SKM-1 (cell line): ENCODE results near the gene PXYLP1.
"Not testable (repeated sequence)": the region's sequence is repeated elsewhere in the genome, so short reads cannot be mapped to it uniquely, and the experiment has no call there.

Source experiments
- DNase-seq: peaks from one replicate; lab custom pipeline; 2025; ENCODE audit not compliant: unreplicated experiment; lab: John Stamatoyannopoulos, UW

PXYLP1 gene

DNA sequence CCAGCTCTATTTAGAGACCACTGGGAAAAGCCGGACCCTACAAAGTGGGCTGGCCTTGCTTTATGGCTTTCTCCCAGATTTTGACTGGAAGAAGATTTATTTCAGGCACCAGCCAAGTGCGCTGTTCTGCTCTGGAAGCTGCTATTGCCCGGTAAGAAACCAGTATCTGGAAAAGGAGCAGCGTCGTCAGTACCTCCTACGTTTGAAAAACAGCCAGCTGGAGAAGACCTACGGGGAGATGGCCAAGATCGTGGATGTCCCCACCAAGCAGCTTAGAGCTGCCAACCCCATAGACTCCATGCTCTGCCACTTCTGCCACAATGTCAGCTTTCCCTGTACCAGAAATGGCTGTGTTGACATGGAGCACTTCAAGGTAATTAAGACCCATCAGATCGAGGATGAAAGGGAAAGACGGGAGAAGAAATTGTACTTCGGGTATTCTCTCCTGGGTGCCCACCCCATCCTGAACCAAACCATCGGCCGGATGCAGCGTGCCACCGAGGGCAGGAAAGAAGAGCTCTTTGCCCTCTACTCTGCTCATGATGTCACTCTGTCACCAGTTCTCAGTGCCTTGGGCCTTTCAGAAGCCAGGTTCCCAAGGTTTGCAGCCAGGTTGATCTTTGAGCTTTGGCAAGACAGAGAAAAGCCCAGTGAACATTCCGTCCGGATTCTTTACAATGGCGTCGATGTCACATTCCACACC is 60.9 kb downstream of the PXYLP1 start:
- no peak for DNase-seq

DNA sequence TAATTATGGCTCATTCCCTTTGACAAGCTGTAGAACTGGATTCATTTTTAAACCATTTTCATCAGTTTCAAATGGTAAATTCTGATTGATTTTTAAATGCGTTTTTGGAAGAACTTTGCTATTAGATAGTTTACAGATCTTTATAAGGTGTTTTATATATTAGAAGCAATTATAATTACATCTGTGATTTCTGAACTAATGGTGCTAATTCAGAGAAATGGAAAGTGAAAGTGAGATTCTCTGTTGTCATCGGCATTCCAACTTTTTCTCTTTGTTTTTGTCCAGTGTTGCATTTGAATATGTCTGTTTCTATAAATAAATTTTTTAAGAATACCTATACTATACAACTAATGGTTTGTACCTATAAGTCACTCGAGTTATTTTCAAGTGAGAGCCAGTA is 62.7 kb downstream of the PXYLP1 start:
- DNase-seq = no peak

DNA sequence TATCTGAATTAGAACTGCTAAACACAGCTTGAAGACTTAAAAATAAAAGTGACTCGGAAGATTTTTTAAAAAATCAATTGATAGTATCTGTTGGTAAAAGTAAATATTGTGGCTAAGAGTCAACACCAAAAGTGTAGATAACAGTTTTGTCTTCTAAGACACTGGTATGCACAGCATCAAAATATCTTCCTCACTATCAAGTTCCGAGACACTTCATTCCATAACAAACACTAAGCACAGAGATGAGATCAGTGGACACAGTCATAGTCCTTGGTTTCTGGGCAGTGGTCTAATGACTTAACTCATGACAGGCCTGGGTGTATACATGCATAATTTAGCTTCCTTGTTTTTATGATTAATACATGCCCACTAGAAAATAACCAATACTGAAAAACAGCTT is 63.2 kb downstream of the PXYLP1 start:
- DNase-seq = no peak

GRCh38 chr3:141300426-141300825 is 68.8 kb downstream of the PXYLP1 start:
- DNase-seq = not testable (repeated sequence)

DNA sequence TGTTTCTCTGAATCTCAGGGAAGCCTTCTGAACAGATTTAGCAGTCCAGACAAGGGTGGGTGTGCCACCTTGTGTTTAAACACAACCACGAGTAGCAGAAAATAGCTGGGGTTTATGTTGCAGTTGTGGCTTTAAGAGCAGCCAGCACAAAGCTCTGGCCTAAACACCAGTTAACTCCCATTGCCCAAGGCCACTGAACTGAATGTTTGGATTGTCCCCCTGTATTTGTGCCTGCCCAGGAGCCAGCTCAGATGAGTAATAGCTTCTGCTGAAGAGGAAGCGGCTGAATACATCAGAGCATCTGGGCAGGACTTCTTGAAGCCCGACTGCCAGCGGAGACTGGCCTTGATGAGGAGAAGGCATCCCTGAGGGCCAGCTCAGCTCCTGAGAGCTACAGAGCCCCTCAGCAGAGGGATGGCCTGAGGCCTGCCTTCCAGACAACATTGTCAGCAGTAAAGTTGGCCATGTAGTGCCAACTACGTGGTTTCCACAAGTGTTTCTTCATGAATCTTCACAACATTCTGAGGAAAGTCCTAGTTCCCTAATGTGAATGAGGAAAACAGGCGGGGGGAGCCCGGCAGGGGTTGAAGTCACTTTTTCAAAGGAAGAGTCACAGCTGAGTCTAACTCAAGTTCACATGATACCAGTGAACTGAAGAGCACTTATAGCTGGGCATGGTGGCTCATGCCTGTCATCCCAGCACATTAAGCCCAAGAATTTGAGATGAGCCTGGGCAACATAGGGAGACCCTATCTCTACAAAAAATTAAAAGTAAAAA is 70.9 kb downstream of the PXYLP1 start:
- no peak for DNase-seq

GRCh38 chr3:141303481-141304223 is 72.0 kb downstream of the PXYLP1 start:
- peak; percentile 47 for DNase-seq

- DNase-seq = no peak
These were observed 73.8 kb downstream of the PXYLP1 start for GRCh38 chr3:141305436-141305835.

DNA sequence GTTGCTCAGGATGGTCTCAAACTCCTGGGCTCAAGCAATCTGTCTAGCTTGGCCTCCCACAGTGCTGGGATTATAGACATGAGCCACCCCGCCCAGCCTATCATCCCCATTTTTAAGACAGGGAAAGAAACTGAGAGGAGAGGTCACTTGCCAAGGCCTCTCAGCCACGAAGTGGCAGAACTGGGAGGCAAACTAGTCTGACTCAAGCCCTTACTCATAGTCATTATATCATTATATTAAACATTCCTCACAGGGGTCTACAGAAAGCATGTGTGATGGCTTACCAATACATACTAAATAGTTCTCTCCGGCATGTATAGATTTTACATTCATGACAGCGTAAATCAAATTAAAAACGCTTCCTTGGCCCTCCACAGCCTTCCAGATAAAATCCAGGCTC is 74.7 kb downstream of the PXYLP1 start:
- no peak for DNase-seq

DNA sequence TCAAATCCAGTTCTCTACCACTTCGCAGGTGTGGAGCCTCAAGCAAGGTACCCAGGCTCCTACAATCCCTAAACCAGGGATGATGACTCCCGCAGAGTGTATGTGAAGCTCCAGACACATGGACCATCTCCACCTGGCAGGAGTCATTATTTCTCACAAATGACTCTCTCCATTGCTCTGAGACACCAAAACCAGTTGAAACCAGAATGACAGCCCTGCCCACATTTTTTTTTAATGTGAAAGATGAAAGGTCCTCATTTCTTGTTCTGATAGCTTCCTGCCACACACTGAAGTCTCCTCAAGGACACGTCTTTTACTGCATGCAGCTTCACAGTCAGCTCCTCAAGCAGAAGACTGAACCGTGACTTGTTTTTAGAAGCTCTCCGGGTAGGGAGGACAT is 75.3 kb downstream of the PXYLP1 start:
- DNase-seq = no peak

DNA sequence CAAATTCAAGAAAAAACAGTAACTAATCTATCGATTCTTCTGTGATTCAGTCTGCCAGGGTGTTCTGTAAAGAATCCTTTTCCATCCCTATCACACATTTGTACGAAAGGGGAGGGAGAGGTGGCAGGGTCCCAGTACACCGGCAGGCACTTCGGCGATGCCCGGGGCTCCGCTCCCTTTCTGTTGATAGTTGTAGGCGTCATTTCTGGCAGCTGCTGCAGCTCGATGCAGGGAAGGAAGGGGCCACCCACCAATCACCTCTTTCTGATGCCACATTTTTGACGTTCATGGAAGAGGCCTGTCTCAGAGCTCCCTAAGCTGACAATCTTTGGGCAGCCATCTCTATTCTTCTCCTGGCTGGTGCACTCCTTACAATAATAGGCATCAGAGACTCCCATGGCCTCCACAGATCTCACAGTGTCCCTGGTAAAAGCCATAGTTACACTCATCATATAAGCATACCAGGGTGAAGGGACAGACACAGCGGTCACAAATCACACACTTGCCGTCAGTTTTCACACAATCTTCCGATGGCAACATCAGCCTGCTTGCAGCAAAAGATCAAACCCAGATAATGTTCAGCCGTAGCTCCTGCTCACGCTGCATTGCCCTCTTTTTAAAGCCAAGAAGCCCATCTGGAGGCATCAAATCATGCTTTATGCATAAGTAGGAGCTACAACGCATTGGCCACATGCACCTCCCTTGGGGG is 75.9 kb downstream of the PXYLP1 start:
- no peak for DNase-seq

- DNase-seq = no peak
These were observed 77.1 kb downstream of the PXYLP1 start for GRCh38 chr3:141308588-141309218.

DNA sequence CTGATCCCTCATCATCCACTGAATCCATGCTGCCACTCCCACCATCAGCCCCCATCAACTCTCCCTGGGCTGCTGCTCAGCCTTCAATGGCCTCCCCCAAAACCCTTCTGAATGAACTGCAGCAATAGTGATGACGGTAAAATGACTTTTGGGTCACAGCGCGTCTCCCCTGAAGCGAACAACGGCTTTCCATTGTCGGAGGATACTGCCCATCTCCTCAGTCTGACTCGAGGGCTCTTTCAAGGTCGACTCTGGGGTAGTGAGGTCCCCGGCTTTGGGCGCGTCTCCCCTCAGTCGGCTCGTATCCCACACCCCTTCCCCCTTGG is 79.5 kb downstream of the PXYLP1 start:
- DNase-seq = no peak

DNA sequence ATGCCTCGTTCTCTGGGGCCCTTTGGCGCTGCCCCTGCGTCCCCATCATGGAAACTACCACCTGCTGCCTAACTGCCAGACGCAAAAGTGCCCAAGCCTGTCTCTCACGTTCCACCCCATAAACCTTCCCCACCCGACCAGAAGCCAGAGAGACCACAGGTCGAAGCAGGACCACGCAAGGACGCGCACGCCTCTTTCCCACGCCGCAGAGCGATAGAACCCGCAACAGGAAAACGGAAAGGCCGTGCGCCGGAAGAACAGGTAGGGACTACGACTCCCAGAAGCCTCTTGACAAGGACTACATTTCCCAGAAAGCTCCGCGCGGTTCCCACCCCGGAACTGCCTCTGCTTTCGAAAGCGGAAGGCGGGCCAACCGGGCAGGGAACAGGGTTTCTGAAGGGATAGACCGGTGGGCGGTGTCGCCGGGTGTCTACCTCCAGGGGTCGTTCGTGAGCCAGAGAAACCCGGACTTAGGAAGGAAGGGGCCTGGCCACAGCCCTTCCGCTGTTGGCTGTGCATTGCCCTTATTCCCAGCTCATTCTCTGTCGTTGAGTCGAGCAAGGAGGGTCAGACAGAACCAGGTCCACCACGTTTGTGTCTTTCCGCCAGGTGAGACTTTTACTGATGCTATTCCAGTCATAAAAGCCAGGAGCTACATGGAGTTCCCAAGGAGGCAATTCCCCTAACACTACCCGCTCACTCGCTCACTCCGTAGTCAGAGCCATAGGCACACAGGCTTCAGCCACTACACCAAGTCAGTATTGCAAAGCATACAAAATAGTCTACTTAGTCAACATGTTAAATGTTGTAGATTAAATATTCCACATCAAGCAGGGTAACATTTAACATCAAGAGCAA is 80.1 kb downstream of the PXYLP1 start:
- peak; percentile 99 for DNase-seq

- no peak for DNase-seq
These were observed 80.9 kb downstream of the PXYLP1 start for GRCh38 chr3:141312354-141313092.

- no peak for DNase-seq
These were observed 81.6 kb downstream of the PXYLP1 start for GRCh38 chr3:141313093-141313683.

DNA sequence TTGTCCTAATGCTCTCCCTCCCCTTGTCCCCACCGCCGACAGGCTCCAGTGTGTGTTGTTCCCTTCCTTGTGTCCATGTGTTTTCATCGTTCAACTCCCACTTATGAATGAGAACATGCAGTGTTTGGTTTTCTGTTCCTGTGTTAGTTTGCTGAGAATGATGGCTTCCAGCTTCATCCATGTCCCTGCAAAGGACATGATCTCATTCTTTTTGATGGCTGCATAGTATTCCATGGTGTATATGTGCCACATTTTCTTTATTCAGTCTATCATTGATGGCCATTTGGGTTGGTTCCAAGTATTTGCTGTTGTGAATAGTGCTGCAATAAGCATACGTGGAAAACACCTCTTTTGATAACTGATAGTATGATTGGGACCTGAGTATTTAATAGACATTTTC is 82.8 kb downstream of the PXYLP1 start:
- not testable (repeated sequence) for DNase-seq

DNA sequence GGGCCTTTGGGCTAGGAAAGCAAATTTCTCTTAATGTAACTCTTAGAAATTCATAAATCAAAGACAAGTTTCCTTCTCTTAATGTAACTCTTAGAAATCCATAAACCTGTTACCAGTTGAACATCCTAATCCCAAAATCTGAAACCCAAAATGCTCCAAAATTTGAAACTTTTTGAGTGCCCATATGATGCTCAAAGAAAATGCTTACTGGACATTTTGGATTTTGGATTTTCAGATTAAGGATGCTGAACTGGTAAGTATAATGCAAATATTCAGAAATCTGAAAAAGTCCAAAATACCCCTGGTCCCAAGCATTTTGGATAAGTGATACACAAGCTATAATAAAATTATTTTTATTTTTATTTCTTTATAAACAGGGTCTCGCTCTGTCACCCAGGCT is 85.2 kb downstream of the PXYLP1 start:
- no peak for DNase-seq

GRCh38 chr3:141320399-141321108 is 88.9 kb downstream of the PXYLP1 start:
- DNase-seq = no peak
